ENCODE results near the gene CCR8.
A peak's percentile ranks its signal among the peaks of the same experiment; 100 is the strongest.

The CCR8 gene

DNA sequence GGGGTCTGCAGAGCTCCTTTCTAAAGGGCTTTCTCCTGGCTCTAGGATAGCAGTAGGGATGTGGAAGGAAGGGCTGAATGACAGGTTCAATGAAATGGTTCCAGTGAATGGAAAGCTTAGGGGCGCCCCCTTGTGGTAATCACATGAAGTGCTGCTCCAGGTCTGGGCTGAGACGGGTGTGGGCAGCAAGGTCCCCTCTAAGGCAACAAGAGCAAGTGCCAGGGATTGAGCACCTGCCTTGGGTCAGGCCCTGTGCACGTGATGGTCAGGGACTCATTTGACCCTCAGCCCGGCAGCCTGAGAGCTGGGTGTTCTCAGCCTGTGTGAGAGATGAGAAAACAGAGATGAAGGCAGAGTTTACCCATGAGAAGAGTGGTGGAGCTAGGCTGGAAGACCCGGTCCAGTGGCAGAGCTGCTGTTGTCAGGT lies 37.6 kb upstream of the CCR8 start:
- TF ChIP-seq, protein P1, sequence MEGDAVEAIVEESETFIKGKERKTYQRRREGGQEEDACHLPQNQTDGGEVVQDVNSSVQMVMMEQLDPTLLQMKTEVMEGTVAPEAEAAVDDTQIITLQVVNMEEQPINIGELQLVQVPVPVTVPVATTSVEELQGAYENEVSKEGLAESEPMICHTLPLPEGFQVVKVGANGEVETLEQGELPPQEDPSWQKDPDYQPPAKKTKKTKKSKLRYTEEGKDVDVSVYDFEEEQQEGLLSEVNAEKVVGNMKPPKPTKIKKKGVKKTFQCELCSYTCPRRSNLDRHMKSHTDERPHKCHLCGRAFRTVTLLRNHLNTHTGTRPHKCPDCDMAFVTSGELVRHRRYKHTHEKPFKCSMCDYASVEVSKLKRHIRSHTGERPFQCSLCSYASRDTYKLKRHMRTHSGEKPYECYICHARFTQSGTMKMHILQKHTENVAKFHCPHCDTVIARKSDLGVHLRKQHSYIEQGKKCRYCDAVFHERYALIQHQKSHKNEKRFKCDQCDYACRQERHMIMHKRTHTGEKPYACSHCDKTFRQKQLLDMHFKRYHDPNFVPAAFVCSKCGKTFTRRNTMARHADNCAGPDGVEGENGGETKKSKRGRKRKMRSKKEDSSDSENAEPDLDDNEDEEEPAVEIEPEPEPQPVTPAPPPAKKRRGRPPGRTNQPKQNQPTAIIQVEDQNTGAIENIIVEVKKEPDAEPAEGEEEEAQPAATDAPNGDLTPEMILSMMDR (IDR thresholded peaks at IDR 0.05; ENCODE audit: low read depth, low read length, missing control alignments) = peak; percentile 98

DNA sequence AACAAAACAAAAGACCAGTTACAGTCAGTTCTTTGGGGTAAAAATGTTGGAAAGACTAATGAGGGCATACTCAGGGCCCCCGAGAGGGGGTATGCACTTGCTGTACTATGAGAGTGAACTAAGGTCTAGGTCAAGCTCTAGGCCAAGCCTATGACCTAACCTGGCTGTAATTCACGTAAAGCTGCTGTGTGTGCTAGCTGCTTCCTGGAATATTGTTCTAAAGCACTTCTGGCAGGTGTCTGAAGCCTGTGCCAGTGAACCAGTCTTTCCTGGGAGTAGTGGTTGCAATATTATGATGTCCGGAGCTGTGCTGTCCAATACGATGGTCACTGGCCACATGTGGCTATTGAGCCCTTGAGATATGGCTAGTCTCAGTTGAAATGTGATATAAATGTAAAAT lies 36.5 kb upstream of the CCR8 start:
- no peak overlapping the region for H3K4me3 ChIP-seq (replicated peaks; ENCODE audit: low read depth, low read length)
- no peak for DNase-seq (ENCODE audit: extremely low read depth, low read depth)
- TF ChIP-seq, protein P1 (IDR thresholded peaks at IDR 0.05; ENCODE audit: low read depth, low read length, missing control alignments) = no peak

More for the DNA sequence above, 37.6 kb upstream of the CCR8 start:
- peak; percentile 19 for DNase-seq (ENCODE audit: extremely low read depth, low read depth)
- no peak overlapping the region for H3K4me3 ChIP-seq (replicated peaks; ENCODE audit: low read depth, low read length)

- TF ChIP-seq, protein P1 (IDR thresholded peaks at IDR 0.05; ENCODE audit: low read depth, low read length, missing control alignments) = no peak
- H3K4me3 ChIP-seq (replicated peaks; ENCODE audit: low read depth, low read length) = no peak overlapping the region
- no peak for DNase-seq (ENCODE audit: extremely low read depth, low read depth)
Measured at GRCh38 chr3:39294446-39295183, 34.9 kb upstream of the CCR8 start.

DNA sequence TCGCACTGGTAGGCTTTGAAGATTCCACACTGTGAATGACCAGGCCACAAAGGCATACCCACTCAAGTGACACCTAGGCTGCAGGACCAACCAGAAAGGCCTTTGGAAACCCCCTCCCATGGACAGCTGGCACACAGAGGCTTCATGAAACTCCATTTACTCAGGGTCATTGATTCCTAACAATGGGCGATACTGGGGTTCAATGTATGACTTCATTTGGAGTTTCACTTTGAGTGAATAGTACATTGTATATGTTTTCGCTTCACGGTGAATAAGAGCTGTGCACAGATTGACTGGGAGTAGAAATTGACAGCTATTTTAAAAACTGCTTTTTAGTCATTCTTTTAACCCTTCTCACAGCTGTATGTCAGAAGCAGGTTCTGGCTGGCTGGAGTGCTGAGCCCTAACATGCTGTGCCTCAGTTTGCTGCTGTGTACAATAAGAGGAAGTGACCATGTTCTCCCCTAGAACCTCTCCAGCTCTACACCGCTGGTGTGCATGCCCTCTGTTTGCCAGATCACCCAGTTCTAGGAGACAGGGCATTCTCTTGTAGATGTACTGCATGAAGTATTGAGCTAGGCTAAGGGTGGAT lies 34.2 kb upstream of the CCR8 start:
- TF ChIP-seq, protein P1 (IDR thresholded peaks at IDR 0.05; ENCODE audit: low read depth, low read length, missing control alignments) = no peak
- H3K4me3 ChIP-seq (replicated peaks; ENCODE audit: low read depth, low read length) = no peak overlapping the region
- no peak for DNase-seq (ENCODE audit: extremely low read depth, low read depth)

GRCh38 chr3:39296197-39297077 lies 33.1 kb upstream of the CCR8 start:
- no peak overlapping the region for H3K4me3 ChIP-seq (replicated peaks; ENCODE audit: low read depth, low read length)
- TF ChIP-seq, protein P1 (IDR thresholded peaks at IDR 0.05; ENCODE audit: low read depth, low read length, missing control alignments) = no peak
- no peak for DNase-seq (ENCODE audit: extremely low read depth, low read depth)

DNA sequence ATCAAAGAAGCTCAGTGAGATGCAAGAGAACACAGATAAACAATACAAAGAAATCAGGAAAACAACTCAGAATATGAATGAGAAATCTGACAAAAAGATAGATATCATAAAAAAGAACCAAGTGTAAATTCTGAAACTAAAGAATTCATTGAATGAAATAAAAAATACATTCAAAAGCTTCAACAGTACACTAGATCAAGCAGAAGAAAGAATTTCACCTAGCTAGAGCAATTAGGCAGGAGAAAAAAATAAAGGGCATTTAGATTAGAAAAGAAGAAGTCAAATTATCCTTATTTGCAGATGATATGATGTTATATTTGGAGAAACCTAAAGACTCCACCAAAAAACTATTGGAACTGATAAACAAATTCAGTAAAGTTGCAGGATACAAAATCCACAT lies 30.2 kb upstream of the CCR8 start:
- no peak overlapping the region for H3K4me3 ChIP-seq (replicated peaks; ENCODE audit: low read depth, low read length)
- TF ChIP-seq, protein P1 (IDR thresholded peaks at IDR 0.05; ENCODE audit: low read depth, low read length, missing control alignments) = no peak
- DNase-seq (ENCODE audit: extremely low read depth, low read depth) = no peak

All from HFF-Myc (cell line).